HG03565 (cell line): ENCODE measurements around the gene PCDHA2.
"Not testable (repeated sequence)": the region's sequence is repeated elsewhere in the genome, so short reads cannot be mapped to it uniquely, and the experiment has no call there.

Source experiments
- ATAC-seq: cut with Tn5 transposase; IDR thresholded peaks from one replicate; pipeline ENCODE4 v1.9.1; 2021; ENCODE audit warnings: mild to moderate bottlenecking, moderate library complexity; ENCODE audit not compliant: unreplicated experiment

PCDHA2 gene

DNA sequence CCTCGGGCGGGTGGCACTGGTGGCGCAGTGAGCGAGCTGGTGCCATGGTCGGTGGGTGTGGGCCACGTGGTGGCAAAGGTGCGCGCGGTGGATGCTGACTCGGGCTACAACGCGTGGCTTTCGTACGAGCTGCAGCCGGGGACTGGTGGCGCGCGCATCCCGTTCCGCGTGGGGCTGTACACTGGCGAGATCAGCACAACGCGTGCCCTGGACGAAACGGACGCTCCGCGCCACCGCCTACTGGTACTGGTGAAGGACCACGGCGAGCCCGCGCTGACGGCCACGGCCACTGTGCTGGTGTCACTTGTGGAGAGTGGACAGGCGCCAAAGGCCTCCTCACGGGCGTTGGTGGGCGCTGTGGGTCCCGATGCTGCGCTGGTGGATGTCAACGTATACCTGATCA, 14.2 kb downstream of the PCDHA2 start:
- ATAC-seq, result no peak

GRCh38 chr5:140821375-140822280, 27.0 kb downstream of the PCDHA2 start, which contains the start of gene PCDHA5:
Gene PCDHA5, plus strand, starts transcription at chr5:140821613.
- no peak for ATAC-seq

DNA sequence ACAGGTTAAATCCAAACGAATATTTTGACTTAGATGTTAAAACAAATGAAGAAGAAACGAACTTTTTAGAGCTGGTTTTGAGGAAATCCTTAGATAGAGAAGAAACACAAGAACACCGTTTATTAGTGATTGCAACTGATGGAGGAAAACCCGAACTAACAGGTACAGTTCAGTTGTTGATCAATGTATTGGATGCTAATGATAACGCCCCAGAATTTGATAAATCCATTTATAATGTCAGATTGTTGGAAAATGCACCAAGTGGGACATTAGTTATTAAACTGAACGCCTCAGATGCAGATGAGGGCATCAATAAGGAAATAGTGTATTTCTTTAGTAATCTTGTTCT, 27.6 kb downstream of the PCDHA2 start:
- no peak for ATAC-seq

GRCh38 chr5:140822969-140823368, 28.3 kb downstream of the PCDHA2 start:
- not testable (repeated sequence) for ATAC-seq

- no peak for ATAC-seq
Measured at GRCh38 chr5:140823475-140823874, 28.8 kb downstream of the PCDHA2 start.

- no peak for ATAC-seq
Measured at GRCh38 chr5:140827704-140828361, 33.2 kb downstream of the PCDHA2 start, which contains the start of gene PCDHA6. Gene PCDHA6, plus strand, starts transcription at chr5:140827960. Its CDS starts 132 bp downstream, at chr5:140828092.

DNA sequence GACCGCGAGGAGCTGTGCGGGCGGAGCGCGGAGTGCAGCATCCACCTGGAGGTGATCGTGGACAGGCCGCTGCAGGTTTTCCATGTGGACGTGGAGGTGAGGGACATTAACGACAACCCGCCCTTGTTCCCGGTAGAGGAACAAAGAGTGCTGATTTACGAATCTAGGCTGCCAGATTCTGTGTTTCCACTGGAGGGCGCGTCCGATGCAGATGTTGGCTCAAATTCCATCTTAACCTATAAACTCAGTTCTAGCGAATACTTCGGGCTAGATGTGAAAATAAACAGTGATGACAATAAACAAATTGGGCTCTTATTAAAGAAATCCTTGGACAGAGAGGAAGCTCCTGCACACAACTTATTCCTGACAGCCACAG, 33.7 kb downstream of the PCDHA2 start:
- no peak for ATAC-seq

DNA sequence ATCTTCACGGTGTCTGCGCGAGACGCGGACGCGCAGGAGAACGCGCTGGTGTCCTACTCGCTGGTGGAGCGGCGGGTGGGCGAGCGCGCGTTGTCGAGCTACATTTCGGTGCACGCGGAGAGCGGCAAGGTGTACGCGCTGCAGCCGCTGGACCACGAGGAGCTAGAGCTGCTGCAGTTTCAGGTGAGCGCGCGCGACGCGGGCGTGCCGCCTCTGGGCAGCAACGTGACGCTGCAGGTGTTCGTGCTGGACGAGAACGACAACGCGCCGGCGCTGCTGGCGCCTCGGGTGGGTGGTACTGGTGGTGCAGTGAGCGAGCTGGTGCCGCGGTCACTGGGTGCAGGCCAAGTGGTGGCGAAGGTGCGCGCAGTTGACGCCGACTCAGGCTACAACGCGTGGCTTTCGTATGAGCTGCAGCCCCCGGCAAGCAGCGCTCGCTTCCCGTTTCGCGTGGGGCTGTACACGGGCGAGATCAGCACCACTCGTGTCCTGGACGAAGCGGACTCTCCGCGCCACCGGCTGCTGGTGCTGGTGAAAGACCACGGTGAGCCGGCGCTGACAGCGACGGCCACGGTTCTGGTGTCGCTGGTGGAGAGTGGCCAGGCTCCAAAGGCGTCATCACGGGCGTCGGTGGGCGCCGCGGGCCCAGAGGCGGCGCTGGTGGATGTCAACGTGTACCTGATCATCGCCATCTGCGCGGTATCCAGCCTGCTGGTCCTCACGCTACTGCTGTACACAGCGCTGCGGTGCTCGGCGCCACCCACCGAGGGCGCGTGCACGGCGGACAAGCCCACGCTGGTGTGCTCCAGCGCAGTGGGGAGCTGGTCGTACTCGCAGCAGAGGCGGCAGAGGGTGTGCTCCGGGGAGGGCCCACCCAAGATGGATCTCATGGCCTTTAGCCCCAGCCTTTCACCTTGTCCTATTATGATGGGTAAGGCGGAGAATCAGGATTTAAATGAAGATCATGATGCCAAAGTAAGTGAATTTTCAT, 35.2 kb downstream of the PCDHA2 start:
- not testable (repeated sequence) for ATAC-seq

- ATAC-seq, result no peak
Measured at GRCh38 chr5:140833993-140834392, 39.3 kb downstream of the PCDHA2 start, which contains the start of gene PCDHA7. Gene PCDHA7, plus strand, starts transcription at chr5:140834269. Its CDS starts 115 bp downstream, at chr5:140834384.

- not testable (repeated sequence) for ATAC-seq
Measured at GRCh38 chr5:140834439-140835008, 39.9 kb downstream of the PCDHA2 start.

DNA sequence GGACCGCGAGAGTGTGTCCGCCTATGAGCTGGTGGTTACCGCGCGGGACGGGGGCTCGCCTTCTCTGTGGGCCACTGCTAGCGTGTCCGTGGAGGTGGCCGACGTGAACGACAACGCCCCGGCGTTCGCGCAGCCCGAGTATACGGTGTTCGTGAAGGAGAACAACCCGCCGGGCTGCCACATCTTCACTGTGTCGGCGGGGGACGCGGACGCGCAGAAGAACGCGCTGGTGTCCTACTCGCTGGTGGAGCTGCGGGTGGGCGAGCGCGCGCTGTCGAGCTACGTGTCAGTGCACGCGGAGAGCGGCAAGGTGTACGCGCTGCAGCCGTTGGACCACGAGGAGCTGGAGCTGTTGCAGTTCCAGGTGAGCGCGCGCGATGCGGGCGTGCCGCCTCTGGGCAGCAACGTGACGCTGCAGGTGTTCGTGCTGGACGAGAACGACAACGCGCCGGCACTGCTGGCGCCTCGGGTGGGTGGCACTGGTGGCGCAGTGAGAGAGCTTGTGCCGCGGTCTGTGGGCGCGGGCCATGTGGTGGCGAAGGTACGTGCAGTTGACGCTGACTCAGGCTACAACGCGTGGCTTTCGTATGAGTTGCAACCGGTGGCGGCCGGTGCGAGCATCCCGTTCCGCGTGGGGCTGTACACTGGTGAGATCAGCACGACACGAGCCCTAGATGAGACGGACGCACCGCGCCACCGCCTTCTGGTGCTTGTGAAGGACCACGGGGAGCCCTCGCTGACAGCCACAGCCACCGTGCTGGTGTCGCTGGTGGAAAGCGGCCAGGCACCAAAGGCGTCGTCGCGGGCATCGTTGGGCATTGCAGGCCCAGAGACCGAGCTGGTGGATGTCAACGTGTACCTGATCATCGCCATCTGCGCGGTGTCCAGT, 41.2 kb downstream of the PCDHA2 start:
- no peak for ATAC-seq

DNA sequence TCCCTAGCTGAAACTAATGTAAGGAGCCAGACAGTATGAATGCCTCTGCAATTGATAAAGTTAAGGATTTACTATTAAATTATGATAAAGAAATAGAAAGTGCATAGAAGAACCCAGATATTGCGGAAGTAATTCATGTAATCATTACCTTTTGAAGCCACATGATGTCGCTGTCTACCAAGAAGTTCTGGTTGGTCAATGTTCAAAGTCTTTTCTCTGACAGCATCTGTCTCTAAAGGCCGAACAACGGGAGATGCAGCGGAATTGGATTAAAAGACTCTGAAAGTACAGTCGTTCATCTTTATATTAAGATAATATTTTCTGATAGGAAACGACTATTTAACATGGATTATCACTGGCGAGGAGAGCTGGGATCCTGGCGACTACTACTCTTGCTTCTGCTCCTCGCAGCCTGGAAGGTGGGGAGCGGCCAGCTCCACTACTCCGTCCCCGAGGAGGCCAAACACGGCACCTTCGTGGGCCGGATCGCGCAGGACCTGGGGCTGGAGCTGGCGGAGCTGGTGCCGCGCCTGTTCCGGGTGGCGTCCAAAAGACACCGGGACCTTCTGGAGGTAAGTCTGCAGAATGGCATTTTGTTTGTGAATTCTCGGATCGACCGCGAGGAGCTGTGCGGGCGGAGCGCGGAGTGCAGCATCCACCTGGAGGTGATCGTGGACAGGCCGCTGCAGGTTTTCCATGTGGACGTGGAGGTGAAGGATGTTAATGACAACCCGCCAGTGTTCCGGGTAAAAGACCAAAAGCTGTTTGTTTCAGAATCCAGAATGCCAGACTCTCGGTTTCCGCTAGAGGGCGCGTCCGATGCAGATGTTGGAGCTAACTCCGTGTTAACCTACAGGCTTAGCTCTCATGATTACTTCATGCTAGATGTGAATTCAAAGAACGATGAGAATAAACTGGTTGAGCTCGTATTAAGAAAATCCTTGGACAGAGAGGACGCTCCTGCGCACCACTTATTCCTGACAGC, 46.6 kb downstream of the PCDHA2 start, which contains the start of gene PCDHA8:
Gene PCDHA8 (plus strand): TSS at position 210 of the 985 bp plus-strand sequence. CDS start 135 bp downstream, at position 345.
- ATAC-seq, result no peak

DNA sequence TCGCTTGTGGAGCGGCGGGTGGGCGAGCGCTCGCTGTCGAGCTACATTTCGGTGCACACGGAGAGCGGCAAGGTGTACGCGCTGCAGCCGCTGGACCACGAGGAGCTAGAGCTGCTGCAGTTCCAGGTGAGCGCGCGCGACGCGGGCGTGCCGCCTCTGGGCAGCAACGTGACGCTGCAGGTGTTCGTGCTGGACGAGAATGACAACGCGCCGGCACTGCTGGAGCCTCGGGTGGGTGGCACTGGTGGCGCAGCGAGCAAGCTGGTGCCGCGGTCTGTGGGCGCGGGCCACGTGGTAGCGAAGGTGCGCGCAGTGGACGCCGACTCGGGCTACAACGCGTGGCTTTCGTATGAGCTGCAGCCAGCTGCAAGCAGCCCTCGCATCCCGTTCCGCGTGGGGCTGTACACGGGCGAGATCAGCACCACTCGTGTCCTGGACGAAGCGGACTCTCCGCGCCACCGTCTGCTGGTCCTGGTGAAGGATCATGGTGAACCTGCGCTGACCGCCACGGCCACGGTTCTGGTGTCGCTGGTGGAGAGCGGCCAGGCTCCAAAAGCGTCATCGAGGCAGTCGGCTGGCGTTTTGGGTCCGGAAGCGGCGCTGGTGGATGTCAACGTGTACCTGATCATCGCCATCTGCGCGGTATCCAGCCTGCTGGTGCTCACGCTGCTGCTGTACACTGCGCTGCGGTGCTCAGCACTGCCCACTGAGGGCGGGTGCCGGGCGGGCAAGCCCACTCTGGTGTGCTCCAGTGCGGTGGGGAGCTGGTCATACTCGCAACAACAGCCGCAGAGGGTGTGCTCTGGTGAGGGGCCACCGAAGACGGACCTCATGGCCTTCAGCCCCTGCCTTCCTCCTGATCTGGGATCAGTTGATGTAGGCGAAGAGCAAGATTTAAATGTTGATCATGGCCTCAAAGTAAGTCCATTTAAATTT, 48.4 kb downstream of the PCDHA2 start:
- ATAC-seq, result no peak
